ENCODE data around the gene RFC3. TPM values are rescaled to one million over a fixed set of nuclear protein-coding genes. Genes with fewer than 3 reads are reported as not detected.

RFC3 gene
- total and polyA plus RNA-seq, 2 of the 13 experiments (the other 11 are each of a cell fraction or from before 2014, with no cell fraction given) = 16.0 to 55.7 TPM

DNA sequence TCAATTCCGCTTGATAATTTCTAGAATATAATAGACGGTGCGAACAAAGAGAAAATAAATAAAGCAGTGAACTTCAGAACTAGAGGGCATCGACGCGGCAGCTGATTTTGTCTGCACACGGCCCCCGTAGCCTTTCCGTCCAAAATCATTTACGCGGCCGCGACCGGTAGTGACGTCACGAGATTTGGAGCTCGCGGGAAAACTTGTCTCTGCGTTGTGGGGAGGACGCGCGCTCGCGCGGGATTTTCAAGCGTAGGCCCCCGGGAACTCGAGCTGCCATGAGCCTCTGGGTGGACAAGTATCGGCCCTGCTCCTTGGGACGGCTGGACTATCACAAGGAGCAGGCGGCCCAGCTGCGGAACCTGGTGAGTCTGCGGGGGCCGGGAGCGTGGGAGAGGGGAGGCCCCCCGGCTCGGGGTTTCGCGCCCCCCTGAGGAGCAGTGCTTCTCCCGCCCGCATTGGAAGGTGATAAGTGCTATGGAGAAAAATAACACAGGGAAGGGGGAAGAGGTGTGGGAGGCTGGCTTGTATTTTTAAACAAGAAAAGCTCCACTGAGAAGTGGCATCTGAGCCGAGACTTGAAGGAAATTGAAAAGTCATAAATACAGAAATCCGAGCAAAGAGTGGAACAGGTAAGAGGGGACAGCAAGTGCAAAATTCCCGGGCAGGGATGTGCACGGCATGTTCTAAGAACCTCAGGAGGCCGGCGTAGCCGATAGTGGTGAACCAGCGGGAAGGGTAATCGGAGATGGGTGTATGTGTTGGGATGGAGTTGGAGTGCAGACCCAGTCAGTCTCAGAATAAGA is at the start of gene RFC3 (continued):
- TF ChIP-seq HHEX (CRISPR knock-in tag; IDR thresholded peaks at IDR 0.05) (no peak), ZNF841 (CRISPR knock-in tag; IDR thresholded peaks at IDR 0.05; ENCODE audit: borderline replicate concordance) (peak; percentile 90; the same call in 1 of the 2 replicates), ZNF605 (CRISPR knock-in tag; IDR thresholded peaks at IDR 0.05) (0 out of 2 replicates have a peak, but pooled peaks have one; percentile 40), ZBTB7A (CRISPR knock-in tag; IDR thresholded peaks at IDR 0.05) (no peak), ESRRA (CRISPR knock-in tag; IDR thresholded peaks at IDR 0.05; ENCODE audit: low read depth) (no peak; the same call in 1 of the 2 replicates), ZNF567 (CRISPR knock-in tag; IDR thresholded peaks at IDR 0.05; ENCODE audit: borderline replicate concordance) (no peak), HIVEP1 (CRISPR knock-in tag; IDR thresholded peaks at IDR 0.05) (peak; percentile 78), ZNF20 (CRISPR knock-in tag; IDR thresholded peaks at IDR 0.05) (no peak), ZEB1 (IDR thresholded peaks at IDR 0.05; ENCODE audit: insufficient replicate concordance, low read depth) (no peak), THYN1 (CRISPR knock-in tag; IDR thresholded peaks at IDR 0.05; ENCODE audit: borderline replicate concordance, low read depth) (0 out of 2 replicates have a peak, but pooled peaks have one; percentile 53), DNMT1 (CRISPR knock-in tag; IDR thresholded peaks at IDR 0.05) (0 out of 2 replicates have a peak, but pooled peaks have one; percentile 61), GLI4 (CRISPR knock-in tag; IDR thresholded peaks at IDR 0.05; ENCODE audit: borderline replicate concordance) (peak; percentile 62; the same call in 1 of the 2 replicates), SUZ12 (IDR thresholded peaks at IDR 0.05; ENCODE audit: low read depth, low read length) (no peak), NKX3-1 (CRISPR knock-in tag; IDR thresholded peaks at IDR 0.05) (peak; percentile 31; the same call in 1 of the 2 replicates), ONECUT2 (CRISPR knock-in tag; IDR thresholded peaks at IDR 0.05) (no peak), JUN (CRISPR knock-in tag; IDR thresholded peaks at IDR 0.05) (no peak)
- TF ChIP-seq, protein P1, sequence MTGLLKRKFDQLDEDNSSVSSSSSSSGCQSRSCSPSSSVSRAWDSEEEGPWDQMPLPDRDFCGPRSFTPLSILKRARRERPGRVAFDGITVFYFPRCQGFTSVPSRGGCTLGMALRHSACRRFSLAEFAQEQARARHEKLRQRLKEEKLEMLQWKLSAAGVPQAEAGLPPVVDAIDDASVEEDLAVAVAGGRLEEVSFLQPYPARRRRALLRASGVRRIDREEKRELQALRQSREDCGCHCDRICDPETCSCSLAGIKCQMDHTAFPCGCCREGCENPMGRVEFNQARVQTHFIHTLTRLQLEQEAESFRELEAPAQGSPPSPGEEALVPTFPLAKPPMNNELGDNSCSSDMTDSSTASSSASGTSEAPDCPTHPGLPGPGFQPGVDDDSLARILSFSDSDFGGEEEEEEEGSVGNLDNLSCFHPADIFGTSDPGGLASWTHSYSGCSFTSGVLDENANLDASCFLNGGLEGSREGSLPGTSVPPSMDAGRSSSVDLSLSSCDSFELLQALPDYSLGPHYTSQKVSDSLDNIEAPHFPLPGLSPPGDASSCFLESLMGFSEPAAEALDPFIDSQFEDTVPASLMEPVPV (CRISPR knock-in tag; IDR thresholded peaks at IDR 0.05) = peak; percentile 86
- TF ChIP-seq, protein P2, sequence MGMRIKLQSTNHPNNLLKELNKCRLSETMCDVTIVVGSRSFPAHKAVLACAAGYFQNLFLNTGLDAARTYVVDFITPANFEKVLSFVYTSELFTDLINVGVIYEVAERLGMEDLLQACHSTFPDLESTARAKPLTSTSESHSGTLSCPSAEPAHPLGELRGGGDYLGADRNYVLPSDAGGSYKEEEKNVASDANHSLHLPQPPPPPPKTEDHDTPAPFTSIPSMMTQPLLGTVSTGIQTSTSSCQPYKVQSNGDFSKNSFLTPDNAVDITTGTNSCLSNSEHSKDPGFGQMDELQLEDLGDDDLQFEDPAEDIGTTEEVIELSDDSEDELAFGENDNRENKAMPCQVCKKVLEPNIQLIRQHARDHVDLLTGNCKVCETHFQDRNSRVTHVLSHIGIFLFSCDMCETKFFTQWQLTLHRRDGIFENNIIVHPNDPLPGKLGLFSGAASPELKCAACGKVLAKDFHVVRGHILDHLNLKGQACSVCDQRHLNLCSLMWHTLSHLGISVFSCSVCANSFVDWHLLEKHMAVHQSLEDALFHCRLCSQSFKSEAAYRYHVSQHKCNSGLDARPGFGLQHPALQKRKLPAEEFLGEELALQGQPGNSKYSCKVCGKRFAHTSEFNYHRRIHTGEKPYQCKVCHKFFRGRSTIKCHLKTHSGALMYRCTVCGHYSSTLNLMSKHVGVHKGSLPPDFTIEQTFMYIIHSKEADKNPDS (CRISPR knock-in tag; IDR thresholded peaks at IDR 0.05) = no peak
- TF ChIP-seq, protein P3, sequence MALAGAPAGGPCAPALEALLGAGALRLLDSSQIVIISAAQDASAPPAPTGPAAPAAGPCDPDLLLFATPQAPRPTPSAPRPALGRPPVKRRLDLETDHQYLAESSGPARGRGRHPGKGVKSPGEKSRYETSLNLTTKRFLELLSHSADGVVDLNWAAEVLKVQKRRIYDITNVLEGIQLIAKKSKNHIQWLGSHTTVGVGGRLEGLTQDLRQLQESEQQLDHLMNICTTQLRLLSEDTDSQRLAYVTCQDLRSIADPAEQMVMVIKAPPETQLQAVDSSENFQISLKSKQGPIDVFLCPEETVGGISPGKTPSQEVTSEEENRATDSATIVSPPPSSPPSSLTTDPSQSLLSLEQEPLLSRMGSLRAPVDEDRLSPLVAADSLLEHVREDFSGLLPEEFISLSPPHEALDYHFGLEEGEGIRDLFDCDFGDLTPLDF (CRISPR knock-in tag; IDR thresholded peaks at IDR 0.05) = peak; percentile 97
- TF ChIP-seq, protein P4, sequence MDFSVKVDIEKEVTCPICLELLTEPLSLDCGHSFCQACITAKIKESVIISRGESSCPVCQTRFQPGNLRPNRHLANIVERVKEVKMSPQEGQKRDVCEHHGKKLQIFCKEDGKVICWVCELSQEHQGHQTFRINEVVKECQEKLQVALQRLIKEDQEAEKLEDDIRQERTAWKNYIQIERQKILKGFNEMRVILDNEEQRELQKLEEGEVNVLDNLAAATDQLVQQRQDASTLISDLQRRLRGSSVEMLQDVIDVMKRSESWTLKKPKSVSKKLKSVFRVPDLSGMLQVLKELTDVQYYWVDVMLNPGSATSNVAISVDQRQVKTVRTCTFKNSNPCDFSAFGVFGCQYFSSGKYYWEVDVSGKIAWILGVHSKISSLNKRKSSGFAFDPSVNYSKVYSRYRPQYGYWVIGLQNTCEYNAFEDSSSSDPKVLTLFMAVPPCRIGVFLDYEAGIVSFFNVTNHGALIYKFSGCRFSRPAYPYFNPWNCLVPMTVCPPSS (IDR thresholded peaks at IDR 0.05) = no peak
- TF ChIP-seq, protein P5, sequence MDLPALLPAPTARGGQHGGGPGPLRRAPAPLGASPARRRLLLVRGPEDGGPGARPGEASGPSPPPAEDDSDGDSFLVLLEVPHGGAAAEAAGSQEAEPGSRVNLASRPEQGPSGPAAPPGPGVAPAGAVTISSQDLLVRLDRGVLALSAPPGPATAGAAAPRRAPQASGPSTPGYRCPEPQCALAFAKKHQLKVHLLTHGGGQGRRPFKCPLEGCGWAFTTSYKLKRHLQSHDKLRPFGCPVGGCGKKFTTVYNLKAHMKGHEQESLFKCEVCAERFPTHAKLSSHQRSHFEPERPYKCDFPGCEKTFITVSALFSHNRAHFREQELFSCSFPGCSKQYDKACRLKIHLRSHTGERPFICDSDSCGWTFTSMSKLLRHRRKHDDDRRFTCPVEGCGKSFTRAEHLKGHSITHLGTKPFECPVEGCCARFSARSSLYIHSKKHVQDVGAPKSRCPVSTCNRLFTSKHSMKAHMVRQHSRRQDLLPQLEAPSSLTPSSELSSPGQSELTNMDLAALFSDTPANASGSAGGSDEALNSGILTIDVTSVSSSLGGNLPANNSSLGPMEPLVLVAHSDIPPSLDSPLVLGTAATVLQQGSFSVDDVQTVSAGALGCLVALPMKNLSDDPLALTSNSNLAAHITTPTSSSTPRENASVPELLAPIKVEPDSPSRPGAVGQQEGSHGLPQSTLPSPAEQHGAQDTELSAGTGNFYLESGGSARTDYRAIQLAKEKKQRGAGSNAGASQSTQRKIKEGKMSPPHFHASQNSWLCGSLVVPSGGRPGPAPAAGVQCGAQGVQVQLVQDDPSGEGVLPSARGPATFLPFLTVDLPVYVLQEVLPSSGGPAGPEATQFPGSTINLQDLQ (CRISPR knock-in tag; IDR thresholded peaks at IDR 0.05) = no peak
